Jurkat, Clone E6-1 (cell line): ENCODE data around the gene GEN1.

ENCODE experiments used
- DNase-seq: peaks from one replicate; pipeline ENCODE4 v3.0.0-alpha.2; 2011; ENCODE audit warnings: low read depth, low spot score
- H3K4me3 ChIP-seq: 2 replicates; pipeline ENCODE4 v1.5.1; 2011; ENCODE audit warnings: mild to moderate bottlenecking, low read length, control low read depth, moderate library complexity

Gene GEN1

DNA sequence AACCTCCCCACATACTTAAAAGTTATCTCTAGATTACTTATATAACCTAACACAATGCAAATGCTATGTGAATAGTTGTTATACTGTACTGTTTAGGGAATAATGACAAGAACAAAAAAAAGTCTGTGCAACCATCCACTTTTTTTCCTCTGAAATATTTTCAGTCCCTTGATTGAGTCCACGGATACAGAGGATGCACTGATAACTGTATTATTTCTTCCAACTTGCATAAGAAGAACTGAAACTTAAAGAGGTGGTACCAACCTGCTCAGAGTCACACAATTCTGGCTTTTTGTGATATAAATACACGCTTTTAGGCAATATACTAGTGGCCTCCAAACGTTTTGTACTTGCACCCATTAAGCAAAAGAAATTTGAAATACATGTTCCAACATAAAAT, 1.7 kb upstream of the GEN1 start:
- H3K4me3 ChIP-seq: peak overlapping the region; percentile 92; the same call in 1 of the 2 replicates
- DNase-seq: no peak

DNA sequence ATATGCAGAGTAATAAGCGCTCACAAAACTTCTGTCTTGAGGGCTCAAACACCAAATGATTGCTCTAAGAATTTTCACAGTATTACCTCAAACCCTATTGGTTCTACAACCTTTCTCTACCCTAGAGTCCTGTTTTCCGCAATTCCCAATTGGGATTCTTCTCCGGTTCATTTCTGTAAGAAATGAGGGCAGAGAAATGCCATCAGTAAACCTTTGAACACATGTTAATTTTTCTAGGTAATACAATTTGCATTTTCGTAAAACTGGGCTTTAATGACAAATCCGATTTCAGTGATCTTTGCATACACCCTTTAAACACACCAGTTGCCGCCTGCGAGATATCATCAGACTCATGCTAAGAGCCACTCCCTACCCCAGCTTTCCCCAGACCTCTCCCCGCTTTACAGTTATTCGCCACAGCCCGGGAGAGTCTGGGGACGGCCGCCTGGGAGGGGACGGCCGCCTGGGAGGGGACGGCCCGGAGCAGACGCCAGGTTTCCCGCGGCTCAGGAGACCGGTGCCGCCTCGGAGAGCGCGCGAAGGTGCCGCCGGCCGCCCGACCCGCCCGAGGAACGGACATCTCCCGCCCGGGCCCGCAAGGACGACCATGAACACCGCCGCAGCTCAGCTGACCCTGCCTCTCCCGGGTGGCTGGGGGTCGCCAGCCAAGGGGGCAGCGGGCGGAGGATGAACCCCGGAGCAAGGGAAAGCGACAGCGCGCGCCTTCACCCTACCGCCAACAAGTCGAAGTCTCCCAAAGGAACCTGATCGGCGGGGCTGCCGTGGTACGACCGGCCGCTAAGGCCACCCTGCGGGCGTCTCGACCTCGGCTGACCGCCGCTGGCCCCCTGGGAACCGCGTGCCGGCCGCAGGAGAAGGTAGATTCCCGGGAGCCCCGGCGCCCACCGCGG, 791 bp upstream of the GEN1 start:
- DNase-seq: no peak

DNA sequence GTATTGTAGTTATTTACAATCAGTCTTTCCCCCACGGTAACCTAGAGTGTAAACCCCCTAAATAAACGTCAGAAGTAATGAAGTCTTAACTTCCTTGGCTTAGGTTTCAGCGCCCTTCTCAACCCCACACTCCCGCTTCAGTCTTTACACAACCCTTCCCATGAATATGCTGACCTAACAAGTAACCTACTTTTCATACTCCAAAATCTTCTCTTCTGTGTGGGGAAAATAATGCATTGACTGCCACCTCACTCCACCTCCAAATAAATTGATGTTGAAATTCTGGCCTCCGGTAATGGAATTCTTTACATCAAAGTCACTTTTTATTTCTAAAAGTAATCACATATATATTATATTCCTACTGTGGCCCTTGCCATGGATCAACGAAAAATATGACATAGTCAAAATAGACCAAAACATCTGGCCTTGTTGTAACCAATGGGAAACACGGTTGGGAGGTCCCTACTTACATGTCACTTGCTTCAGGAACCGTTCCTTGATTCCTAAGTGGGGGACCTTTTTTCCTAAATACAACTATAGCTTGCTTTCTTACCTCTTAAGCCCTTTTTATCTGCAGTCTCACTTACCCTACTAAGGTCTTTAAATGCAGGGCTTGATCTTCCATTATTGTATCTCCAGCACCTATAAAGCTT, 961 bp downstream of the GEN1 start:
- DNase-seq: no peak

More for the DNA sequence above, 791 bp upstream of the GEN1 start:
- H3K4me3 ChIP-seq: peak overlapping the region; percentile 92

DNA sequence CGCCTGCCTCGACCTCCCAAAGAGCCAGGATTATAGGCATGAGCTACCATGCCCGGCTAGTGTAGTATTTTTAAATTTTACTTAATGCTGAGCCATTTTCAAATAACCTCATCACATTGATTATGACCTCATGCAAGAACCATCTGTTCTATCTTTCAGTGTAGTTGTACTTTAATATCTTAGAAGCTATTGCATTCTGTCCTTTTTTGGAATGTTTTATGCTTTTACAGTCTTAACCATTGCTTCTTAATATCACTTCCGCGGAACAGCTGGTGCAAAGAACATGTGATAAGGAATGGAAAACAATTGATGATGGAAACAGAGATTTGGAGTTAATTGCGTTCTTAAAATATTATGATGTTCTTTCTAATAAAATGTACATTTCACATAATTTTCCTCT, 2.7 kb downstream of the GEN1 start:
- no peak for DNase-seq
- no peak overlapping the region for H3K4me3 ChIP-seq

More for the DNA sequence above, 961 bp downstream of the GEN1 start:
- H3K4me3 ChIP-seq: peak overlapping the region; percentile 92

DNA sequence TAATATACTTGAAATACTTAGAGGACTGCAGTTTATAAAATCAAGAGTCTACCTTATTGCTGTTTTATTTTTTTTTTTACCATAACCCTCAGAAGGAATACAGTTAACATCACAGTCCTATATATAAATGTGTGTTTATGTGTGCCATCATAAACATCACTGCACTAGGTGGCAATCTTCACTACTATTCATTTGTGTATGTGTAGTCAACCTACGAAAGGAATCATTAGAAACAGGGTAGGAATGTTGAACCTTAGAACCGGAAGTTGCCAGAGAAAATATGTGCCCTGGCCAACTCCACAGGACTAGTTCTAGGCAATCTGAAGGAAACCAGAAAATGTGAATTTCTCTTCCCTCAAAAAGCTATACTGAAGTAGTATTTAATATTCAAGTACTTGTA, 3.4 kb downstream of the GEN1 start:
- no peak for DNase-seq

DNA sequence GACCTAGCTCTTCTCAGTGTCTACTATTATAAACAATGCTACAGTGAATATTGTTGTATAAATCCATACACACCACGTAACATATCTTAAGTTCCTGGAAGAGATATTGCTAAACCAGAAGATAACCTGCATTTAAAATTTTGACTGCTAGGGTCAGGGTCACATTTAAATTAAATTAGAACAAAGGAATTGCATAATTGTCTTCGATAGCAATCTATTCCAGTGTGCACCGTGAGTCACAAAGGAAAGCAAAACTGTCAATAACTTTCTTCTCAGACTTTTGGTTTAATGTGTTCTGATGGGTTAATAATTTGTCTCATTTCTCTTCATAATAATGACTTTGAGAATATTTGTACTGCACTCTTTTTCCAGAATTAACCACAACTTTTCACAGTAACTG, 4.2 kb downstream of the GEN1 start:
- no peak overlapping the region for H3K4me3 ChIP-seq

More for the DNA sequence above, 3.4 kb downstream of the GEN1 start:
- H3K4me3 ChIP-seq: no peak overlapping the region

DNA sequence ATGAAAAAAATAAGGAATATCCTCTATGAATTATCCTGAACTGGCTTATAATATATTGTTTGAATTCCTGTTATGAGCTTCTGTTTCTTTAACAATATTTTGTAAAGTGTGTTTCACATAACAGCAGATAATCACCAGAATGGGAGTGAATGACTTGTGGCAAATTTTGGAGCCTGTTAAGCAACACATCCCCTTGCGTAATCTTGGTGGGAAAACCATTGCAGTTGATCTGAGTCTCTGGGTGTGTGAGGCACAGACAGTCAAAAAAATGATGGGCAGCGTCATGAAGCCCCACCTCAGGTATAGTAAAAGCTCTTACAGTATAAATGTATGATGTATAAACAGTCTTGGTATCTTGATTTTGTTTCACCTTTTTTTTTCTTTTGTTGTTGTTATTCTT, 5.9 kb downstream of the GEN1 start:
- no peak overlapping the region for H3K4me3 ChIP-seq
- DNase-seq: no peak

More for the DNA sequence above, 4.2 kb downstream of the GEN1 start:
- no peak for DNase-seq

DNA sequence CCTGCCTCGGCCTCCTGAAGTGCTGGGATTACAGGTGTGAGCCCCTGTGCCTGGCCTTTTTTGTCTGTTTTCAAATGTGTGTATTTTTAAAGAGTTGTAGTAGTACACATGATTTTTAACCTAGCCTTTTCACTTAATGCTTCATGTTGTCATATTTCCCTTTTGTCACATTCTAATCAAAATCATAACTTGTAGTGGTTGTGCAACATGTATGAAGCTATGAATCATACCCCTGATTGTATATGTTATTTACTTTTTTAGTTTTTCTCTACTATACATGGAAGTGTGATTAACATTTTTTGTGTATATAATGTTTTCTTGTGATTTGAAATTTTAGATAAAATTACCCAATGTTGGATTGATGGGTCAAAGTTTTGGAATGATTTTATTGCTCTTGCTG, 8.5 kb downstream of the GEN1 start:
- DNase-seq: no peak
- no peak overlapping the region for H3K4me3 ChIP-seq

DNA sequence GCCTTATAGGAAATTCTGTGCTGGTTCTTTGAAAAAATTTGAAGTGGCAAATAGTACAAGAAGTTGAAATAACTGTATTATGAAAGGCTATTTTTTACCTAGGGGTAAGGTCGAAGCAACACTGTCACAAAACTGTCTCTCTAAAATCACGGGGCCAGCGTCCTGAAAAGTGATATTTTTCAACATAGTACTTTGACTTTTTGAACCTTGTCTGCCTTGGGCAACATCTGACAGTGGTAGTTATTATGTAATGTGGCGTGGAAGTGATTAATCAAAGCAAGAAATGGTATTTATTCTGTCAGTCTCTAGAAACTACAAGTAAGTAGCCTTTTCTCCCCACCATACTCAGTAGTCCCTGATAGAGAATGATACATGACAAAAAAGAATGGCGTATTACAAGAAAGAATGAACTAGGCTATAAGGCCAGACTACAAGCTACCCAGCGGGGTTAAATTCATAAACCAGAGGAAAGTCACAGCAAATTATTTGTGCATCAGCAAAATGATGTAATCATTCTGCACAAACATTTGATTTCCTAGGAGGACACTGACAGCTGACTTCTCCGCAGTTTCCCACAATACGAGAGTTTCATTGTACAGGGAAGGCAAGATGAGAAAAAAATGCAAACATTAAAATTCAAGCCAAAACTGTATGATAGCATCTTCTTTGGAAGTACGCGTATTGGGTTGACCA, 9.8 kb downstream of the GEN1 start:
- no peak for DNase-seq
- H3K4me3 ChIP-seq: no peak overlapping the region

DNA sequence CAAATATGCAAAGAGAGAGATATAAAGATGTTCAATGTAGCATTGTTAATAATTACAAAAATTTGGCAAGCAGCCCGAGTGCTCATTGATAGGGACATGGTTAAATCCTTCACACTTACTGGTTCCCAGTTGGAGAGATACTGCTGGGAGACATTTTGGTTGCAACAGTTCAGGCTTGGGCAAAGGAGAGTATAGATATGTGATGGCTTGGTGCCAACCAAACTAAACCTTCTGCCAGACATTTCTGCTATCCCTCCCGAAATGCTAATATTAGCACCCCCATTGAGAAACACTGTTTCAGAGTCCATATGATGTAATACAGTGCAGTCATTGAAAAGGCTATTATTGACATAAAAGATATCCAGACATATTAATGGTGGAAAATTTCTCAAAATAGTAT, 11.5 kb downstream of the GEN1 start:
- no peak for DNase-seq
- no peak overlapping the region for H3K4me3 ChIP-seq

DNA sequence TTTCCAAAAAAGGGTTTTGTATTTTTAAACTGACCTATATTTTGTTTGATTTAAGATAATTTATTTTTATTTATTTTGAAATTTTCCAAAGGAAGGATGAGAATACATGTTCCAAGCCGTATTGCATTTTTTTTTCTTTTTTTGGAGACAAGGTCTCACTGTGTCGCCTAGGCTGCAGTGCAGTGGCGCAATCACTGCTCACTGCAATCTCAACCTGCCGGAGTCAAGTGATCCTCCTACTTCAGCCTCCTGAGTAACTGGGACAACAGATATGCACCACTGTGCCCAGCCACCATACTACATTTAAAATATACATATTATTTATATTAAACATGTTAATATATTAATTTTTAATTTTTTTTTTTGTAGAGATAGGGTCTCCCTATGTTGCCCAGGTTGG, 15.0 kb downstream of the GEN1 start:
- DNase-seq: no peak
- no peak overlapping the region for H3K4me3 ChIP-seq

DNA sequence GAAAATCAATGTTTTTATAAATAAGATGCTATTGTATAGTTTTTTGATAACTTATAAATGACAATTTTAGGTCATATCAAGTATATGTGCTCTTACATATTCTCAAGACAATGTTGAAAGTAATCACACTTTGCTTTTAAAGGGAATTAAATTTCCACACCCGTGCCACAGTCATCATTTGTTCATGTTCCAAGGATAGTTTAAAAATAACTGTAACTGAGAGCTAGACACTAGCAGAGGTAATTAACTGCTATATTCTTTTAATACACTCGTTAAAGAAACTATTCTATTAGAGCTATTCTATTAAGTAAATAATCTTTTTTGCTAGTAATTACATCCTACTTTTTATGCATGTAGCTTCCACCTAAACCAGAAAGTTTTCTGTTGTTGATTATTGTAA, 18.0 kb downstream of the GEN1 start:
- H3K4me3 ChIP-seq: no peak overlapping the region
- DNase-seq: no peak

DNA sequence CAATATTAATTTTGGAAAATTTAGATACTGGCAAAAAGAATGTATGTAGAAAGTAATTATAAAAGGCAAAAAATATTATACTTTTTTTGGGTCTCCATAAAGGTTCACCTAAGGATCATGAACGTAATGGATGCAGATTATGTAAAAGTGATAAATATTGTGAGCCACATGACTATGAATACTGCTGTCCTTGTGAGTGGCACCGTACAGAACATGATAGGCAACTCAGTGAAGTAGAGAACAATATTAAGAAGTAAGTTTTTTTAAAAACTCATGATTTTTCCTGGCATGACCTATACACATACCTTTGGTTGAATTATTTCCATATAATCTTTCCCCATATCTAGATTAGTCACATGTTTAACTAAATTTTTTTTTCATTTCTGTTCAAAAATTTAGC, 18.6 kb downstream of the GEN1 start:
- no peak for DNase-seq
- H3K4me3 ChIP-seq: no peak overlapping the region

DNA sequence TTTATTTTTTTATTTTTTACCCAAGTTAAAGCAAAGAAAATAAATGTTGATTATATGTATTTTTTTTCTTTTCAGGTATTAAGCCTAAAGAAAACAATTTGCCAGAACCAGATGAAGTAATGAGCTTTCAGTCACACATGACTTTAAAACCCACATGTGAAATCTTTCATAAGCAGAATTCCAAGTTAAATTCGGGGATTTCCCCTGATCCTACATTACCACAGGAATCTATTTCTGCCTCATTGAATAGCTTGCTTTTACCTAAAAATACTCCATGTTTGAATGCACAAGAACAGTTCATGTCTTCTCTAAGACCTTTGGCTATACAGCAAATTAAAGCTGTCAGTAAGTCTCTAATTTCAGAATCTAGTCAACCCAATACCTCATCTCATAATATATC, 26.6 kb downstream of the GEN1 start:
- DNase-seq: no peak
- no peak overlapping the region for H3K4me3 ChIP-seq

DNA sequence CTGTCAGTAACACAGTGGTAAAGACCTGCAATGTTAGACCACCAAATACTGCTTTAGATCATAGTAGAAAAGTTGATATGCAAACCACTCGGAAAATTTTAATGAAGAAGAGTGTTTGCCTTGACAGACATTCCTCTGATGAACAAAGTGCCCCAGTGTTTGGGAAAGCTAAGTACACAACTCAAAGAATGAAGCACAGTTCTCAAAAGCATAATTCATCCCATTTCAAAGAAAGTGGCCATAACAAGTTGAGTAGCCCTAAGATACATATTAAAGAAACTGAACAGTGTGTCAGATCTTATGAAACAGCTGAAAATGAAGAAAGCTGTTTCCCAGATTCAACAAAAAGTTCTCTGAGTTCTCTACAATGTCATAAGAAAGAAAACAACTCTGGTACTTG, 27.5 kb downstream of the GEN1 start:
- no peak overlapping the region for H3K4me3 ChIP-seq
- no peak for DNase-seq

DNA sequence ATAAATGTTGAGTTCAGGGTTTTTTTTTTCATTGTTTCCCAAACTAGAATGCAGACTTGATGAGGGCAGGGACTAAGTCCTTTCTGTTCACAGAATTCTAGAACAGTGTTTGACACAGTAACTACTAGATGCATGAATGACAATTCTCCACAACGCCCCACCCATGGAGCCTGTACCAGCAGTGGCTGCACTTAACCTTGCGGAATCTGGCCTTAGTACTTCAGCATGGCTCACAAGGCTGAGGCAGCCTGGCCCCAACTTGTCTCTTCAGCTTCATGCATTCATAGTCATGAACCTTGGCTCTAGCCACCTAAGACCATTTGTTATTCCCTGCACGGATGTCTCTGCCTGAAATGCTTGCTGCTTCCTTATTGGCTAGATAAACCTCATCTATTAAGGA, 32.8 kb downstream of the GEN1 start:
- no peak for DNase-seq
- H3K4me3 ChIP-seq: no peak overlapping the region

DNA sequence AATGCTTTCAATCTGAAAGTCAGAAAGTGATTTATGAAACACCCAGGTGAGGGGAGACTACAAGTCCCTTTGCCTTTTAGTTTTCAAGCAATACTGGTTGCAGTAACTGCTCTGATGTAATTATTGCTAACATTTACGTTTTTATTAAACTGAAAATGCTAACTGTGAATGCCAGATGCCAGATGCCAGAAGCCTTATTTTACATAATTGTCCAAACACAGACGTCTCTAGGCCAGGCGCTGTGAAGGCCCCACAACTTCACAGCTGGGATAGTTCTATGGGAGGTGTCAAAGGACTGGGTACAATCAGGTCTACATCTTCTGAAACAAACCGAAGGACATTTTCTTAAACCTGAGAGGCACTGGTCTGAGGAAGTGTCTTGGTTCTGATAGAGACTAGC, 34.8 kb downstream of the GEN1 start:
- no peak for DNase-seq
- no peak overlapping the region for H3K4me3 ChIP-seq

DNA sequence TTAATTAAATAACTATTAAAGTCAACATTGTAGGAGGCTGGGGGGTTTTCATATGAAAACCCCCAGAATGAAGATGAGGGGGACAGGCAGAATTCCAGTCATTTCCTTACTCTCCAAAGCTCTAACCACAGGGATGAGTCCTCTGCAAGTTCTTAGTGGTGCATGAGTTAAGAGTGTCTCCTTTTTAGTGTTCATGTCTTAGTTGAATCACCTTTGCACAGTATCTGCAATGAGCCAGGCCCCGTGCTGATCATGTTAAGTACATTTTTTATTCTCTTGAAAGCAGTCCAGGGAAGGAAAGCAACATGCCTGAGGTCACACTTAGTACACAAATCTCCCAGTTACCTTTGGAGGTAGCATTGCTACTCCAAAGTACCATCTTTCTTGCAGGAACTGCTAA, 36.6 kb downstream of the GEN1 start:
- DNase-seq: no peak
- H3K4me3 ChIP-seq: no peak overlapping the region

DNA sequence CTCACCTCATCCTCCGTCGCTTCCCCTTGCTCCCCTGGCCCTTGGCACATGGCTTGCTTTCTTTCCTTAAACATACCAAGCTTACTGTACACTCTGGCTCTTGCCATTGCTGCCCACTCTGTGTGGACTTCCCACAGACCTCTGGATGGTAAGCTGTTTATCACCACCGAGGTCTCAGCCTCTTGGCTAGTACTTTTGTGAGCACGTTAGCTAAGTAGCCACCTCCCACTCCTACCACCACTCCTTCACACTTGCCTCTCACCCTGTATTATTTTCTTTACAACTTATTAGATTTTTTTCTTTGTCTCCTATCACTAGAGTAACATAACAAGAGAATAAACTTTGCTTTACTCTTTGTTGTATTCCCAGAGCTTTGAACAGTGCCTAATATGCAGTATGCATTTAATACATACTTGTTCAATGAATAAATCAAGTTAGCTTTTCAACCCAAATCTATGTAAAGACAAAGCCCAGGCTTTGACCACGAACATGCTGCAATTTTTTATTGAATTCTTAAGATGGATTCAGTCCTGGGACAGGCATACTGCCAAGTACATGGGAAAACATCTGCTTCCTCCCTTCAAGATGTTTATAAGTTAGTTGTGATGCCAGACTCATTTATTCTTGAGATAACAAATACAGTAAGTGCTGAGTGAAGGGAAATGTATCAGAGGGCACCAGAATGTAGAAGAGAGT, 37.3 kb downstream of the GEN1 start:
- DNase-seq: no peak
- no peak overlapping the region for H3K4me3 ChIP-seq

DNA sequence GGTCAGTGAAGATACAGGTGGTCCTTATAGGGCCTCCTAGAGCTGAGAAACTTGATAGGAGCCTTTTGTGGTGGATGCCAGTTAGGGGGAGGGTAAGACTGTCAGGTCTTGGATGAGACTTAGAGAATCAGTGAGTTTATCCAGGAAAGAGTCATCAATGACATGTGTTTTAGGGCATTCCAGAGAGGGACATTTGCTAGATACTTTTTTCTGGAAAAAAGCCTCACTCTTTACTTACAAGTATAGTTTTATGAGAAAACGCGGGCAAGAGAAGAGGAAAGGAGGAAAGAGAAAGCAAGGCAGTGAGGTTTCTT, 37.8 kb downstream of the GEN1 start:
- H3K4me3 ChIP-seq: no peak overlapping the region
- no peak for DNase-seq
